GM18505 (cell line): ENCODE results near the gene GLRX.
"Not testable (repeated sequence)": the region's sequence is repeated elsewhere in the genome, so short reads cannot be mapped to it uniquely, and the experiment has no call there.

ENCODE experiments used
- ATAC-seq: cut with Tn5 transposase; IDR thresholded peaks from one replicate; pipeline ENCODE4 v1.9.1; 2021; ENCODE audit not compliant: unreplicated experiment
- POLR2A ChIP-seq: IDR thresholded peaks from 4 replicates; pipeline ENCODE4 v1.6.1; 2011; ENCODE audit warnings: borderline replicate concordance; ENCODE audit not compliant: insufficient read depth, insufficient read length; ENCODE audit errors: extremely low read depth

Gene GLRX

GRCh38 chr5:95816776-95817175 lies 5.8 kb downstream of the GLRX start:
- TF ChIP-seq POLR2A, result no peak

GRCh38 chr5:95816341-95816740 lies 6.2 kb downstream of the GLRX start:
- no peak for TF ChIP-seq POLR2A
- no peak for ATAC-seq

More at GRCh38 chr5:95816776-95817175, 5.8 kb downstream of the GLRX start:
- ATAC-seq, result no peak

GRCh38 chr5:95815155-95815729 lies 7.3 kb downstream of the GLRX start:
- ATAC-seq, result no peak
- TF ChIP-seq POLR2A, result no peak

GRCh38 chr5:95813035-95813434 lies 9.5 kb downstream of the GLRX start:
- not testable (repeated sequence) for ATAC-seq

- no peak for TF ChIP-seq POLR2A
- ATAC-seq, result no peak
These were observed 10.5 kb downstream of the GLRX start for GRCh38 chr5:95812074-95812471.

DNA sequence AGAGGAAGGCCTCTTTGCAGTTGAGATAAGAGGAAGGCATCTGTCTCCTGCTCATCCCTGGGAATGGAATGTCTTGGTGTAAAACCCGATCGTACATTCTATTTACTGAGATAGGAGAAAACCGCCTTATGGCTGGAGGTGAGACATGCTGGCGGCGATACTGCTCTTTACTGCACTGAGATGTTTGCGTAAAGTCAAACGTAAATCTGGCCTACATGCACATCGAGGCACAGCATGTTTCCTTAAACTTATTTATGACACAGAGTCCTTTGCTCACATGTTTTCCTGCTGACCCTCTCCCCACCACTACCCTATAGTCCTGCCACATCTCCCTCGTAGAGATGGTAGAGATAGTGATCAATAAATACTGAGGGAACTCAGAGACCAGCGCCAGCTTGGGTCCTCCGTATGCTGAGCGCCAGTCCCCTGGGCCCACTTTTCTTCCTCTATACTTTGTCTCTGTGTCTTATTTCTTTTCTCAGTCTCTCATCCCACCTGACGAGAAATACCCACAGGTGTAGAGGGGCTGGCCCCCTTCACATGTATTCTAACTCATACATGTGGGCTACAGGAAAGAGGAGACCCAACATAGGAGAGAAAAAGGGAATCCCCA lies 11.0 kb downstream of the GLRX start:
- ATAC-seq, result not testable (repeated sequence)

- not testable (repeated sequence) for ATAC-seq
These were observed 11.5 kb downstream of the GLRX start for GRCh38 chr5:95811126-95811423.

DNA sequence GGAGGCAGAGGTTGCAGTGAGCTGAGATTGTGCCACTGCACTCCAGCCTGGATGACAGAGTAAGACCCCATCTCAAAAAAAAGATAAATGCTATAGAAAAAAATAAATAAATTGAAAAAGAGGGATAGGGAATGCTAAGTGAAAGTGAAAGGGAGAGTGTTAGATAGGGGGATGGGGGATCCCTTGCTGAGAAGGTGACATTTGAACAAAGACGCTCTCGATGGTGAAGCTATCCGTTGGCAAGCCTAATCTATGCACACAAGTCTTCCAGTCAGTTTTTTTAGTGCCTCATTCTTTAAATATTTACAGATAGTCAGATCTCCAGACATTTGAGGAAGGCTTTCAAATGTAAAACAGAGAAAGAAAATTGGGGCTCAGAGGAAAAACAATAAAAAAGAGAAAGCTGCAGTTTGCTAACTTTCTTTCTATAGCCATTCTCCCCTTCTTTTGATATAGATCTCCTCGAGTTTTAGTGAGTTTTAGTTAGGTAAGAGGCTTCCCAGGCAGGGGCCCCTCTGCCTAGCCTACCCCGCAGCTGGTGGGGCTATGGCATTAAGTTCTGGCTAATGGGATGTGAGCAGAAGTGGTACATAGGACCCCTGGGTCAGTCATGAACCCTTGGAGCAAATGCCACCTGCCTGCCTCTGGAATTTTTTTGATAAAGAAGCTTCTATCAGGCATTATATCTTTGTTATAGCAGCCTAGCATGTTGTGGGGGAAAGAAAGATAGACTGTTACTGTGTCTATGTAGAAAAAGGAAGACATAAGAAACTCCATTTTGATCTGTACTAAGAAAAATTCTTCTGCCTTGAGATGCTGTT lies 12.0 kb downstream of the GLRX start:
- TF ChIP-seq POLR2A, result no peak
- ATAC-seq, result no peak

- ATAC-seq, result no peak
- TF ChIP-seq POLR2A, result no peak
These were observed 13.0 kb downstream of the GLRX start for GRCh38 chr5:95809414-95809960.

DNA sequence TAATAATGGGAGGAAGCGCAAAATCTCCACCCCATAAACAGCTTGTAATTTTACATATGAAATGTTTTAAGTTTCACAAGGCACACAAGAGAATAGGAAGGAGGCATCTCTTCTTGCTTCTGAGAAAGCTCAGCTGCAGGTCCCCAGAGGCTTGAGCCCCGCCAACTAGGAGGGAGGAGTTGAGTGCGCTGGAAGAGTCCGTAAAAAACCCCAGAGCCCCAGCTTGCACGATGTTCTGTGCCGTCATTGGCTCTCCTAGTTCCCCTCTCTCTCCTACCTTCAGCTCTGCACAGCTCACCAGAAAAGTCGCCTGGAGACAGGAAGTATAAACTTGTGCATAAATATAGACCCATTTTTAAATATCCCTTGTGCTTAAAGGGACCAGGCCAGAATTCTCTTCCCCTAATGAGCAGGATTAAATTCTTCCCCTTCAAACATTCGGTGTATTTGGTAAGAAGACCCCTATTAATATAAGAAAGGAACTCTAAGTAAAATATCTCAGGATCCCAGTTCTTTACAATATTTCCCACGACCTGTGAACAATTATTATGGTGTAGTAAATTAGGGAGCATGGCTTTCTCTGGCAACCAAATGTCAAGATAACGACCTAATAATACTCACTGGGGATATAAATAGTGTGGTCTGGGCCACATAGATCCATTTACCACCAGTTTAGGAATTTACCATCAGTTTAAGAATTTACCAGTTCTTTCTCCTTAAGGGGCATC lies 13.7 kb downstream of the GLRX start:
- ATAC-seq, result peak; percentile 100
- TF ChIP-seq POLR2A, result no peak

- no peak for ATAC-seq
- TF ChIP-seq POLR2A, result no peak
These were observed 14.4 kb downstream of the GLRX start for GRCh38 chr5:95808013-95808685.

DNA sequence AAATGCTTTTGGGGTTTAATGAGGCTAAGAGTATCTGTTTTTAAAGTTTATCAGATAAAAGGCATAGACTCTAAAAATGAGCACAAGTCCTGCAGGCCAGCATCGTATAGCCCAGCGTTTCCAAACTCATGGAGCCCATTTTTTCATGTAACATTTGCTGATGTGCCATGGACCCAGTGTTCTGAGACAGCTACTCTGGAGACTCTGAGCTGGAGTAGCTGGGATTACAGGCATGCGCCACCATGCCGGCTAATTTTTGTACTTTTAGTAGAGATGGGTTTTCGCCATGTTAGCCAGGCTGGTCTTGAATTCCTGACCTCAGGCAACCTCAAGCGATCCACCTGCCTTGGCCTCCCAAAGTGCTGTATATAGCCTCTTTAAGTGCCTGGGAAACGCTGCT lies 15.8 kb downstream of the GLRX start:
- ATAC-seq, result no peak
- no peak for TF ChIP-seq POLR2A
